Measurements from ENCODE around the gene RND2.
"Not testable (repeated sequence)": the region's sequence is repeated elsewhere in the genome, so short reads cannot be mapped to it uniquely, and the experiment has no call there.

RND2 gene

DNA sequence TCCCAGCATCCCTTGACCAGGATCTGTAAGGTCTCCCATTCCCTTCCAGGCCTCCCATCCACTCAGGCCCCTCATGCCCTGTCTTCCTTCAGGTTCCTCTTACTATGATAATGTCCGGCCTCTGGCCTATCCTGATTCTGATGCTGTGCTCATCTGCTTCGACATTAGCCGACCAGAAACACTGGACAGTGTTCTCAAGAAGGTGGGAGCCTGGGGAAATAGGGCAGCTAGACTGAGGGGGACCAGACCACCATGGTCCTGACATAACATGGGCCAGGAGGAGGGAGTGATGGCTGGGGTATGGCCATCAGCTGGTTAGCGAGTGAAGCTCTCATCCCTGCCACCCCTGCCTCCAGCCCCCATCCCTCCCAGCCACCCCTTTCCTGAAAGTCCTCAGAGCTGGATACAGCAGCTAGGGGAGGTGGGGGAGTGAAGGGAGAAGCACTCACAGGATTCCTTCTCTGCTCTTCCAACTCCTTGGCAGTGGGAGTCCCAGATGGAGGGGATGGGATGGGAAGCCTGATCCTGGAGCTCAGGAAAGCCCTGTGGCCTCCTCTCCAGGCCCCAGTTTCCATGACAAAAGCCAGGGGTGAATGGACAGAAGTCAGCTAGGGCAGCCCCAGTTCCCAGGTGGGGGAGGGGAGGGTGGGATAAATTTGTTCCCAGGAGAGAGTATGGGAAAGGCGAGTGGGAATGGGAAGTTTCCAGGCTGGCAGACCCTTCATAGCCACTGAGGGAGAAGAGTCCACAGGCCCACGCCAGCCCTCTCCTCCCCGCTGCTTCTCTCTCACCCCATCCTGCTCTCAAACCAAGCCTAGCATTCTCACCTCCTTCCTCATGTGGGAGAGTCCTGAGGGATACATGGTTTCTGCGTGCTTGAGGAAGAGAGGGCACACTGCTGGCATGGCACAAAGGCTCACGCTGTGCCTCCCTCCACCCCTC, 2.3 kb downstream of the RND2 start:
- no peak for DNase-seq

GRCh38 chr17:43028221-43028861, 3.3 kb downstream of the RND2 start:
- no peak for DNase-seq

- DNase-seq = no peak
Measured at GRCh38 chr17:43030137-43030767, 5.2 kb downstream of the RND2 start.

GRCh38 chr17:43031666-43032065, 6.6 kb downstream of the RND2 start:
- no peak for DNase-seq

DNA sequence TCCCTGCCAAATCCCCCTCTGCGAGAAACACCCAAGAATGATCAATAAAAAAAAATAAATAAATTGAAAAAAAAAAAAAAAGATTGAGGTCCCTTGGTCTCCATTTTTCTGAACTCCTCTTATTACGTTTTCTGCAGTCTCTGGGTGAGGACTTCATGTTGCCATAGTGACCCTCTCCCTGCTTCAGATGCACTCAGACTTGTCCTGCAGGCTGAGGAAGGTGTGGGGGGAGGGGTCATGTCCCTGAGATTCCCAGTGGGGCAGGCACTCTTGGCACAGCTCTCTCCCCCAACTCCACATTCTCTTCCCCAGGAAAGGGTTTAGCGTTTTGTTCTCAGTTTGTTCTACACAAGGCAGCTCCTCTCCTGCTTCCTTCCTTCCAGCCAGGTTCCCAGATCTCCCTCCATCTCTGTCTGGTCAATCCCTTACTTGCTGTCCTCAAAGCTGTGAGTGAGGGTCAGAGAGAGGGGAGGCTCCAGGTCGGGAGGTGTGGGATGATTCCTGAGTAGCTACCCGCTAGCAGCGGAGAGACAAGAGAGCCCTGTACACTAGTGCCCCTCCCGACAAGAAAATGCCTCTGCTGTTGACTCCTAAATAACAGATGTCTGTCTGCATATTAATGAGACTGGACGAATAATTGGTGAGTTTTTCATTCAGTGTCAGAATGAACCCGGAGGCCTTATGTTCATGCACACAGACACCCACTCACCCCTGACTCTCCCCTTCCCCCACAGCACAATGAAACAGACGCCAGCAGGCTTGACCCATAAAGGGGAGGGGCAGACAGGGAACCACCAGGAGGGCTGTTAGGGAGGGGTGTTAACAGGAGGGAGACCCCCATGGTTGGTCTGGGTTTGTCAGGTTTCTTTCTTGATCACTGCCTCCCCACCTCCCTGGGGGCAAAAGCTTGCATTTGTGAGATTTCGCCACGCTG, 9.2 kb downstream of the RND2 start:
- DNase-seq = no peak

DNA sequence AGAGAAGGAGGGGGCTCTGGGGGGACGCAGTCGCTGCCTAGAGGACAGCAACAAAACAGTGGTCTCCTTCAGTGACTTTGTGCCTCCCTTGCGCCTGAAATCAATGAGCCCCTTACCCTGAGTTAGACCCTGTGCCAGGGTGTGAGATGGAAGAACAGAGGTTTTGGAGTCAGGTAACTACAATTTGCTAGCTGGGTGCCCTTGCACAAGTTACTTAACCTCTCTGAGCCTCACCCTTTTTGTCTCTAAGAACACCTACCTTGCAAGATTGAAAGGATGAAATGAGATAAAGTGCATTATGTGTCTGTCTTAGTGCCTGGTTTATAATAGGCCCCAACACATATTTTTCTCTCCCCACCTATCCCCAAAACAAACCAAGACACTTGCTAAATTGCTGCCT, 9.9 kb downstream of the RND2 start:
- DNase-seq = no peak

GRCh38 chr17:43039646-43040045, 14.6 kb downstream of the RND2 start:
- no peak for DNase-seq

DNA sequence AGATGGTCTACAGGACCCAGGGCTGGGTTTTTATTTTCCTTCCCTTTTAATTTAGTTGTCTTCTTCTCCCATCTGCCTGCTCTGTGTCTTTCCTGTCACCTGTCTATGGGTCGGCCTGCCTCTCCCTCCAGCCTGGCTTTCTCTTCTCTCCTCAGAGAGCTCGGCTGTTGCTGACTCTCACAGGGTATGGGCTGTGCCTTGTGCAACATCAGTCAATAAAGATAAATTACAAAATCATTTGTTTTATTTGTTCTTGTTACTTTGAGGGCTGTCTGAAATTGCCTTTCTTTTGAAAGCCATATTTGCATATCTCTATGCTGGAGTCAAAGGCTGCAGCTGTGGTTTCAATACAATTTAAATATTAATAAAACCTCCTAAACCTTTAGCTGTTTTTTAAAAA, 15.6 kb downstream of the RND2 start:
- no peak for DNase-seq

DNA sequence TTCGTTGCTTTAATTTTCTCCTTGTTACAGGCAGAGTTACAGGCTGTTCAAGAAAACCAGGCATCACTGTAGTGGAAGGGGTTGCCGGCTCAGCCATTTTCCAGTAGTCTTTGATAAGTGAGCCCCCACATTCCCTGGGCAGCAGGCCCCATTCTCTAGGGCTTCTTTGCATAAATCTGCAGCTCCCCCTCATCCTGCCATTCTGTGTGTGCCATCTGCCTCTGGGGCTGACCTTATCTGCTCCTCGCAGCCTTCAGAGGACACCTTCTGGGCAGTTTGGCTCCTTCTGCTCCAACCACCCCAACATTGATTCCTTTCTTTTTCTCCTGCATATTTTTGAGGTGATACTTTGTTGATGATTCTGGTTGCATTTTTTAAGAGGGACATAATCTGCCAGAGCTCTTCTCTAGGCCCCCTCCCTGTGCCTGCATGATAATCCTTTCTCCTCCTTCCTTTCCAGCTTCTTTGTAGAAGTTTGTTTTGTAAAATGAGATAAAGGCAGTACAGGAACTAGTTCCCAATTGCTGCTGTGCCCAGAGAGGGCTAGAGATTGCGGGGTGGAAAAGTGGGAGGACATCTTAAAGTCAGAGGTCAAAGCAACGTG, 17.1 kb downstream of the RND2 start:
- DNase-seq = no peak

GRCh38 chr17:43043307-43043706, 18.3 kb downstream of the RND2 start:
- no peak for DNase-seq

GRCh38 chr17:43044024-43044423, 19.0 kb downstream of the RND2 start:
- no peak for DNase-seq

DNA sequence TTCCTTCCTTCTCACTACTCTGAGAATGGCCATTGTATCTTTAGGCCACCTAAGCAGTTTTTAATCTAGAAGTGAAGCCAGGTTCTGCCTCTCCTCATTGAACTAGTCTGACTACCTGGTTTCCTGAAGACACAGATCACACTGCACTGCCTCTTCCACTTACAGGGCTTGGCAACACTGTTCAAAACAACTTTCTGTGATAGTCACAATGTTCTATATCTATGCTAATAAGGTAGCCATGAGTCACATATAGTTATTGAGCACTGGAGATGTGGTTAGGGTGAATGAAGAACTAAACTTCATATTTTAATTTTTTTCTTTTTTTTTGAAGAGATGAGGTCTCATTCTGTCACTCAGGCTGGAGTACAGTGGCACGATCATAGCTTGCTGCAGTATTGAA, 26.9 kb downstream of the RND2 start:
- no peak for DNase-seq

GRCh38 chr17:43053008-43053407, 28.0 kb downstream of the RND2 start:
- not testable (repeated sequence) for DNase-seq

GRCh38 chr17:43056051-43056450, 31.0 kb downstream of the RND2 start:
- no peak for DNase-seq

GRCh38 chr17:43062984-43063638, 38.1 kb downstream of the RND2 start:
- DNase-seq = no peak

DNA sequence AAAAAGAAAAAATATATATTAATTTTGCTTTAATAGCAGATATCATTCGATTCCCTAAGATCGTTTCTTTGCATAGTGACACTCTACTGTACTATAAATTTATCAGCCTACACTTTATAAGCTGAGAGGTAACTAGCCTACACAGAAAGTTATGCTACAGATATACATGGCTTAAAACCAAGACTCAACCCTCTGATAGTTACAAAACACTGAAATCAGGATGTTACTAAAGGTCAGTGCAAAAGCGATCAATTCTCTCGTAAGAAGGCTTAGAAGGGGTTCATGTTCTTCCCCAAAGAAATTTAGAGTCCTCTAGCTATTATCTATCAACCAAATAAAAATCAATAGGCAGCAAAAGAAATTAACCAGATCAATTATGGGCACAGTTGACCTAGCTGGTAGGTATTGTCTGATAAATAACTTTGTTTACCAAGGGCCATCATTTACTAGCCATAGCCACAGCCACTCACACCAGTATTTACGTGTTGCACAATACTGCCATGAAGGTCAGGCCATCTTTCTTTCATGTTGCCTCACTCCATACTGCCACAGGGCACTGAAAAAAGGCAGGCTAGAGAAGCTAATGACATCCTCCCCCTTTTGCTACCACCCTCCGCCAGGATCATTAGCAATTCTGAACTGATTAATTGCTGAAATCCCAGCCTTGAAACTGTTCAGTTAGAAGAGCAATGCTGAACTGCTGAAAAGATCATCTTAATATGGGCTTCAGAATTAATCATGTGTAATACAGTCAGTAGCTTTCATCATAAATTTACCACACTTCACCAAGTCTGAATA, 43.7 kb downstream of the RND2 start:
- DNase-seq = no peak

DNA sequence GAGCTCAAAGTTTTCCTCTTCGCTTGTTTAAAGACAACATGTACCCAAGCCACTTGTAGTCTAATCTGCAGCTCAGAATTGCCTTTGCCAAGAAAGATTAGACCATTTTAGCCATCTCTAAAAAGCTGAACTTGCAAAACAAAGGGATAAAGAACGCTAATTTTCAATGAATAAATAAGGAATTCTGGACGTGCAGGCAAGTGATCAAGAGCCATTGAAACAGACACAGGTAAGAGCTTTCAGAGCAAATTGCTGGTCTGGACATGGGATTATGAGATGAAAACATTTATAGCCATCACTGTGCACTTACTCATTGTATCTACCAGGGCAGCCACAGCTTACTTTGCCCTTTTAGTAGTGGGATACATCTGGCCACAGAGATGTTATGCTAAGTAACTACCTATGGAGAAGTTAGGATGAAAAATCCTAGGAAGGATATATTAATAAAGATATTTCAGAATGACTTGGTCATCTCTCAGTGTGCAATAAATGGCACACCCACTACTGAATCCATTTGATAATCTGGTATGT, 44.4 kb downstream of the RND2 start:
- DNase-seq = no peak

DNA sequence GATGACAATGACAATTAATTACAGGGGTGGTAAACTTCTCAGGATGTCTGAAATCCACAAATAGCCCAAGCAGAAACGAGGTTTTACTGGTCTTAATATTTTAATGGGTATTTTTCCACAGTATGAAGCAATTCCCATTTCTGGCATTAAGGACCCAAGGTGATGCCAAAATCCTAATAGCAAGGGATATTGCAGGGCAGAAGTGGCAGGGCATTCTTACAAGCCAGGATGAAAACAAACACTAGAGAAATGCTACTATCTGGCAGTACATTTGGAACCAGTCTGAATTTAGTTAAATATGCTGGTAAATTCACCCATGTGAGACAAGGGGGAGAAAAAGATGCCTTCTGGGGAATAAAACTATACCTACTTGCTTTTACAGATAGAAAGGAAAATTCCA, 45.2 kb downstream of the RND2 start:
- no peak for DNase-seq

DNA sequence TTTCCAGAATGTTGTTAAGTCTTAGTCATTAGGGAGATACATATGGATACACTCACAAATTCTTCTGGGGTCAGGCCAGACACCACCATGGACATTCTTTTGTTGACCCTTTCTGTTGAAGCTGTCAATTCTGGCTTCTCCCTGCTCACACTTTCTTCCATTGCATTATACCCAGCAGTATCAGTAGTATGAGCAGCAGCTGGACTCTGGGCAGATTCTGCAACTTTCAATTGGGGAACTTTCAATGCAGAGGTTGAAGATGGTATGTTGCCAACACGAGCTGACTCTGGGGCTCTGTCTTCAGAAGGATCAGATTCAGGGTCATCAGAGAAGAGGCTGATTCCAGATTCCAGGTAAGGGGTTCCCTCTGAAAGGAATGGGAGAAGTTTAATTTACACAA, 45.8 kb downstream of the RND2 start:
- DNase-seq = no peak

- no peak for DNase-seq
Measured at GRCh38 chr17:43074869-43075268, 49.8 kb downstream of the RND2 start.
